Panc1 (cell line): ENCODE measurements around the gene PPP1R36.

Experiments
- POLR2AphosphoS5 ChIP-seq: IDR thresholded peaks from 2 replicates; pipeline ENCODE4 v1.6.1; 2012; ENCODE audit warnings: mild to moderate bottlenecking, low read depth, low read length, moderate library complexity
- TCF7L2 ChIP-seq: IDR thresholded peaks from 2 replicates; pipeline ENCODE4 v1.6.1; 2011; ENCODE audit warnings: mild to moderate bottlenecking, low read depth, low read length, inconsistent platforms
- TF ChIP-seq, protein P1 (sequence below): fragments of 450-650 bp; IDR thresholded peaks from 2 replicates; pipeline ENCODE4 v1.5.1; 2017; ENCODE audit warnings: mild to moderate bottlenecking
- TF ChIP-seq, protein P2 (sequence below), 2 experiments: IDR thresholded peaks; 2 replicates each; pipeline ENCODE4 v1.6.1; 2011 to 2012; ENCODE audit warnings: low read depth in 2 of 2, control low read depth in 1 of 2, low read length in 1 of 2, mild to moderate bottlenecking in 1 of 2, moderate library complexity in 1 of 2; ENCODE audit not compliant: insufficient read depth in 1 of 2

DNA sequence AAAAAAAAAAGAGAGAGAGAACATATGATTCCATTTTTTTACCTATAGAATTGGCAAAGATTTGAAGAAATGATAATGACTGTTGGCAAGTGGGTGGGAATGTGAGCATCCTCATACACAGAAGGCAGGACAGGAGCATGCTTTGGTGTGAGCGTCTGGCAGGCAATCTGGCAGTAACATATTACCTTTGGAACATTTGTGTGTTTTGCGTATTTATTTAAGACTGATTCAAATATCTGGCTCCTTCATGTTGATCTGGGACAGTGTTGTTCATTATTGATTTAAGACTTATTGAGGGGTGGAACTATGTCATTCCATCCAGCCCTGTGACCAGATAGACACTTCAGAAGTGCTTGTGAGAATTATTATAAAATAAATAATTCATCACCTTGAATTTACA is 53.1 kb downstream of the PPP1R36 start:
- TF ChIP-seq, protein P1, sequence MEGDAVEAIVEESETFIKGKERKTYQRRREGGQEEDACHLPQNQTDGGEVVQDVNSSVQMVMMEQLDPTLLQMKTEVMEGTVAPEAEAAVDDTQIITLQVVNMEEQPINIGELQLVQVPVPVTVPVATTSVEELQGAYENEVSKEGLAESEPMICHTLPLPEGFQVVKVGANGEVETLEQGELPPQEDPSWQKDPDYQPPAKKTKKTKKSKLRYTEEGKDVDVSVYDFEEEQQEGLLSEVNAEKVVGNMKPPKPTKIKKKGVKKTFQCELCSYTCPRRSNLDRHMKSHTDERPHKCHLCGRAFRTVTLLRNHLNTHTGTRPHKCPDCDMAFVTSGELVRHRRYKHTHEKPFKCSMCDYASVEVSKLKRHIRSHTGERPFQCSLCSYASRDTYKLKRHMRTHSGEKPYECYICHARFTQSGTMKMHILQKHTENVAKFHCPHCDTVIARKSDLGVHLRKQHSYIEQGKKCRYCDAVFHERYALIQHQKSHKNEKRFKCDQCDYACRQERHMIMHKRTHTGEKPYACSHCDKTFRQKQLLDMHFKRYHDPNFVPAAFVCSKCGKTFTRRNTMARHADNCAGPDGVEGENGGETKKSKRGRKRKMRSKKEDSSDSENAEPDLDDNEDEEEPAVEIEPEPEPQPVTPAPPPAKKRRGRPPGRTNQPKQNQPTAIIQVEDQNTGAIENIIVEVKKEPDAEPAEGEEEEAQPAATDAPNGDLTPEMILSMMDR: no peak
- TF ChIP-seq TCF7L2 (no peak), POLR2AphosphoS5 (no peak)
- TF ChIP-seq, protein P2, sequence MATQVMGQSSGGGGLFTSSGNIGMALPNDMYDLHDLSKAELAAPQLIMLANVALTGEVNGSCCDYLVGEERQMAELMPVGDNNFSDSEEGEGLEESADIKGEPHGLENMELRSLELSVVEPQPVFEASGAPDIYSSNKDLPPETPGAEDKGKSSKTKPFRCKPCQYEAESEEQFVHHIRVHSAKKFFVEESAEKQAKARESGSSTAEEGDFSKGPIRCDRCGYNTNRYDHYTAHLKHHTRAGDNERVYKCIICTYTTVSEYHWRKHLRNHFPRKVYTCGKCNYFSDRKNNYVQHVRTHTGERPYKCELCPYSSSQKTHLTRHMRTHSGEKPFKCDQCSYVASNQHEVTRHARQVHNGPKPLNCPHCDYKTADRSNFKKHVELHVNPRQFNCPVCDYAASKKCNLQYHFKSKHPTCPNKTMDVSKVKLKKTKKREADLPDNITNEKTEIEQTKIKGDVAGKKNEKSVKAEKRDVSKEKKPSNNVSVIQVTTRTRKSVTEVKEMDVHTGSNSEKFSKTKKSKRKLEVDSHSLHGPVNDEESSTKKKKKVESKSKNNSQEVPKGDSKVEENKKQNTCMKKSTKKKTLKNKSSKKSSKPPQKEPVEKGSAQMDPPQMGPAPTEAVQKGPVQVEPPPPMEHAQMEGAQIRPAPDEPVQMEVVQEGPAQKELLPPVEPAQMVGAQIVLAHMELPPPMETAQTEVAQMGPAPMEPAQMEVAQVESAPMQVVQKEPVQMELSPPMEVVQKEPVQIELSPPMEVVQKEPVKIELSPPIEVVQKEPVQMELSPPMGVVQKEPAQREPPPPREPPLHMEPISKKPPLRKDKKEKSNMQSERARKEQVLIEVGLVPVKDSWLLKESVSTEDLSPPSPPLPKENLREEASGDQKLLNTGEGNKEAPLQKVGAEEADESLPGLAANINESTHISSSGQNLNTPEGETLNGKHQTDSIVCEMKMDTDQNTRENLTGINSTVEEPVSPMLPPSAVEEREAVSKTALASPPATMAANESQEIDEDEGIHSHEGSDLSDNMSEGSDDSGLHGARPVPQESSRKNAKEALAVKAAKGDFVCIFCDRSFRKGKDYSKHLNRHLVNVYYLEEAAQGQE (IDR thresholded peaks at IDR 0.05; ENCODE audit: insufficient read depth in 1 of 2, low read depth in 2 of 2, low read length in 1 of 2): no peak
